Epithelial cell of alveolus of lung (primary cell): Measurements from ENCODE around the gene CPNE6. TPM values are rescaled to one million over a fixed set of nuclear protein-coding genes. Genes with fewer than 3 reads are reported as not detected.

Experiments
- total RNA-seq: library from RNA; depleted of rRNA; stranded (reverse); fragments of >200 nt; gene quantifications from 2 replicates; pipeline ENCODE4 v1.2.1, GENCODE V29; 2015

Gene CPNE6
- not detected in 2 replicates for total RNA-seq

DNA sequence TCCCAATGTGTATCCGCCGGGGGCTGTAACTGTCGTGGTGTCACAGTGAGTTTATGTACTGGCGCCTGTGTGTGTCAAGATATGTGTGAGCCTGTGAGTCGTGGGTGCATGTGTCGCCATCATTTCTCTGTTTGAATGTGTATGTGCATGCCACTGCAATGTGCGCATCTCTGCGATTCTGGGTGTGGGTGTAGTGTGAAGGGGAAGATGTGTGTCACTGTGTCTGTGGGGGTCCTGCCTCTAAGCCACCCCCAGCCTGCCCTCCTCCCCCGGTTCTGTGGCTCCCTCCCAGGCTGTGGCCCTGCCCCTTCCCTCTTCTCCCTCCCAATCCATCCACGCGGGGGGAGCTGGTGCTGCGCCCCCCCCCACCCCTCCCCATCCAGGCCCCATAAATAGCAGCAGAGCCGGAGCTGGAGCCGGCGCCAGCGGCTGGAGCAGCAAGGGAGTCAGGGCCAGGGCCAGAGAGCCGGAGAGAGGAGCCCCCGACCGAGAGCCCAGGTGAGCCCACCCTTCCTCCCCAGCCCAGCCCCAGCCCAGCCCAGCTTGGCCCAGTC is at the start of gene CPNE6:
Gene CPNE6 (plus strand): TSS at position 419 of the 554 bp plus-strand sequence. CDS start 1,375 bp downstream, outside the sequence.

DNA sequence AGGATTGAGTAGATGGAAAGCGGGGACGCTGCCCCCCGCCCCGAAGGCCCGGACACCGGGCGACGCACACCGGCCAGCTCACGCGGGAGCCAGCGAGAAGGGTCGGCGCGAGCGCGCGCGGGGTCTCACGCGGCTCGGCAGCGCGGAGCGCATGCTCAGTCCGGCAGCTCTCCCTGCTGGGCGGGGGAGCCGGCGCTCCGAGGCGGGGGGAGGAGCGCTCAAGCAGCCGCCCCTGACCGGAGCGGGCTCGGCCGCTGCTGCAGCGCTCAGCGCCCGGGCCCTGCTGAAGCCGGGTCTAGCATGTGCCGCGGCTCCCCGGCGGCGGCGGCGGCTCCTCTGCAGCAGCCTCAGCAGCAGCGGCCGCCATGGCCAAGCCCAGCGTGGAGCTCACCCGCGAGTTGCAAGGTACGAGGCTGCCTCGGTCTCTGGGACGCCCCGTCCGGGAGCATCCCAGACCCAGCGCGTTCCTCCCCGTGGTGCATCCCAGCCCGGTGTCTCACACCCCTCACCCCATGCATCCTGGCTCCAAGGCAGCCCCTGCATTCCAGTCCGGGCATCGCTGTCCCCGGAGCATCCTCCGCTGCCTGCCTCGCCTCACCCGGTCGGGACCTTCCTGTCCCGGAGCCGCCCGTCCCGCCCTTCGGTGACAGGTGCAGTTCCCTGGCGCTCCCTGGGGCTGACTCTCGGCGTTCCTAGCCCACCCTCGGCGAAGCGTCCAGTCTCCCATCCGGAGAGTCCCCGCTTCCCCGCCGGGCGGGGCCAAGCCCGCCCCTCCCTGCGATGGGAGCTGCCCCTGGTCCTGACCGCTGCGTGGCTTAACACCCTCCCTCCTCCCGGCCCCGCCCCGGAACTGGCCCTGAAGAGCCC is 19.3 kb upstream of the CPNE6 start, which contains the start of gene CARMIL3:
Gene CARMIL3 (plus strand): TSS at position 221 of the 867 bp plus-strand sequence. CDS start 145 bp downstream, at position 366.

DNA sequence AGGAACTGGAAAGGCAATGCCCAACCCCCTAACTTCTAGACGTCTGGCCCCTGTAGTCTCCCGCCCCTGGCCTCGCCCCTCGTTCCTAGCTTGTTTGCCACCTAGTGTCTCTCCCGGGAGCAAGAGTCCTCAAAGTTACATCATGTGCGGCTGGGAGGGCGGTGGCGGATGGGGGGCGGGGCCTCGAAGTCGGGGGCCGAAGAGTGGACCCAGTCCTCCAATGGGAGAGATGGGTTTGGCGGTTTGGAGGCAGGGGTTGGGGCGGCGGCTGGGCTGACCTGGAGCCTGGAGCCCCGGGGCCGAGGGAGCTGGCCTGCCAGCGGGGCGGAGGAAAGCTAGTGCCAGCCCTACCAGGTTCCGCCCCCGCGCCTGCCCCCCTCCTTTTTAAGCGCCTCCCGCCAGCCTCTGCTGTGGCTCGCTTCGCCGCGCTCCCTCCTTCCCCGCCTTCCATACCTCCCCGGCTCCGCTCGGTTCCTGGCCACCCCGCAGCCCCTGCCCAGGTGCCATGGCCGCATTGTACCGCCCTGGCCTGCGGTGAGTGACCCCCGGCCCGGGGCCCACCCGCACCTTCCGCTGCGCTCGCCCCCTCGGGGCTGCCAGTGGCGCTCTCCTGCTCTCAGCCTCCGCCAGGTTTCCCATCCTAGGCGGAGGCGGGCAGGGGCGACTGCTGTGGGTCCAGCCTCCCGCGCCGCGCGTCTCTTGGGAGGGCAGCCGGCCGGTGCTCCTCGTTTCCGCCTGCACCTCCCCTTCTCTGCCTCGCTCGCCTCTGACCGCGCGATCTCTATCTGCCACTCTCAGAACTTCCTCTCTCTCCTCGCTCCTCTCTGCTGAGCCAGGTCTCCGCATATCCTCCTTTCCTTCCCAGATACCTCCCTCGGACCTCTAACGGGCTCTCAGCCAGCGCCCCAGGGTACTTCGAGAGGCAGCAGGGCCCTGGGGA is 22.8 kb downstream of the CPNE6 start, which contains the start of gene PCK2:
Gene PCK2 (plus strand): TSS at position 411 of the 940 bp plus-strand sequence. CDS start 95 bp downstream, at position 506.

DNA sequence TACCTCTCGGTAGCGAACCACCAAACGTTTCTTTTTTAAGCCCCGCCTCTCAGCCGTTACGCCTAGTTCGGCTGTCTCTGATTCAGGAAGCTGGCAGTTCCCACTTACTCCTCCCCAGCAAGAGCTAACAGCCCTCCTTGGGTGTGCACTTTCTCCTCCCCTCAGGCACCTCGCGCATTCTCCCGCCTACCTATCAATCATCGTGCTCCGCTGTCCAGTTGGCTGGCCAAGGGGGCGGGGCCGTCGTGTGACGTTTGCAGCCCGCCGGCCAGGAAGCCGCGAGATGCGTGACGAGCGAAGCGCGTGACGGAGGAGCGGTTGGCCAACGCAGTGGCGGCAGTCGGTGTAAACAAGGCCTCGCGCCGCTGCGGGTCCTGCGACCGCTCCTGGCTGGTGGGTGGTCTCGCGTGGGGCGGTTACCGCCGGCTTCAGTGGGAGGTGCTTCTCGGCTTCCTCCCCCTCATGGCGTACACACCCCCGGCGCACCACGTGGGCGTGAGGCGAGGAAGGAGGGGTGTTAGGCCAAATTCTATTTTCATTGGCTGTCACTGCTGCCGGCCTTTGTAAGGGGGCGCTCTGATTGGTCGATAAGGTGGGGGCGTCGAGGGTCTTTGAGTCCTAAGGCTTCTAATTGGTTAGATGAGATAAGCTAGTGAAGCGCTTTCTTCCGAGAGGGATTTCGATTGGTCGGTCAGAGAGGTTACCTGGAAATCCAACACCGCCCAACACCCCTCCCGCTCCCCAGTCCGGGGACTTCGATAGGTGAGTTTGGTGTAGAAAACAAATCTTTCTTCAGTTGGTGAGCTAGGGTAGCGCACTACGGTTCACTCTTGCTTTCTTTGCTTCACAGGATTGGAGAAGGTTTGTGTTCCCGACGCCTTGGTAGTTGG is 43.4 kb downstream of the CPNE6 start, which contains the start of the genes DCAF11 and NRL:
Gene DCAF11 (plus strand): TSS at position 246 of the 890 bp plus-strand sequence. CDS start 818 bp downstream, outside the sequence.
Gene NRL (minus strand): TSS at position 418 of the 890 bp plus-strand sequence. CDS start 32,101 bp downstream, outside the sequence.

Other genes starting within 250 kb of the CPNE6 start
- 41.5 and 50.0 TPM in 2 replicates for gene DHRS4, start 117.8 kb upstream of the CPNE6 start, total RNA-seq
- gene DHRS4L2, start 82.6 kb upstream of the CPNE6 start, total RNA-seq = 10.7 and 14.2 TPM in 2 replicates
- gene CARMIL3, start 19.6 kb upstream of the CPNE6 start, total RNA-seq = 0.64 TPM in 1 of 2 replicates, not detected in the other
- gene PCK2, start 22.7 kb downstream of the CPNE6 start, total RNA-seq = 19.4 and 71.2 TPM in 2 replicates
- 21.0 and 34.9 TPM in 2 replicates for gene DCAF11, start 43.2 kb downstream of the CPNE6 start, total RNA-seq
- 1.0 and 3.0 TPM in 2 replicates for gene NRL, start 43.4 kb downstream of the CPNE6 start, total RNA-seq
- 0.80 TPM in 1 of 2 replicates, not detected in the other for gene FITM1, start 59.1 kb downstream of the CPNE6 start, total RNA-seq
- 145 and 188 TPM in 2 replicates for gene PSME1, start 64.6 kb downstream of the CPNE6 start, total RNA-seq
- 25.0 and 26.4 TPM in 2 replicates for gene EMC9, start 70.0 kb downstream of the CPNE6 start, total RNA-seq
- 28.7 and 159 TPM in 2 replicates for gene PSME2, start 75.0 kb downstream of the CPNE6 start, total RNA-seq
- 37.0 and 77.7 TPM in 2 replicates for gene RNF31, start 75.9 kb downstream of the CPNE6 start, total RNA-seq
- 44.6 and 54.7 TPM in 2 replicates for gene IRF9, start 89.7 kb downstream of the CPNE6 start, total RNA-seq
- gene REC8, start 100.5 kb downstream of the CPNE6 start, total RNA-seq = 2.2 and 28.7 TPM in 2 replicates
- 24.0 and 41.4 TPM in 2 replicates for gene IPO4, start 117.3 kb downstream of the CPNE6 start, total RNA-seq
- 67.5 and 79.2 TPM in 2 replicates for gene TM9SF1, start 123.9 kb downstream of the CPNE6 start, total RNA-seq
- 0.13 TPM in 1 of 2 replicates, not detected in the other for gene TSSK4, start 134.1 kb downstream of the CPNE6 start, total RNA-seq
- gene CHMP4A, start 141.9 kb downstream of the CPNE6 start, total RNA-seq = 37.2 and 42.5 TPM in 2 replicates
- 18.0 and 22.0 TPM in 2 replicates for gene MDP1, start 144.5 kb downstream of the CPNE6 start, total RNA-seq
- gene NEDD8, start 160.8 kb downstream of the CPNE6 start, total RNA-seq = 189 and 190 TPM in 2 replicates
- gene GMPR2, start 161.4 kb downstream of the CPNE6 start, total RNA-seq = 60.1 and 72.7 TPM in 2 replicates
- 47.3 and 57.3 TPM in 2 replicates for gene TINF2, start 171.1 kb downstream of the CPNE6 start, total RNA-seq
- 0.52 and 1.8 TPM in 2 replicates for gene TGM1, start 191.6 kb downstream of the CPNE6 start, total RNA-seq
- gene RABGGTA, start 200.0 kb downstream of the CPNE6 start, total RNA-seq = 19.6 and 28.6 TPM in 2 replicates
- gene DHRS1, start 228.2 kb downstream of the CPNE6 start, total RNA-seq = 17.3 and 21.1 TPM in 2 replicates
- 18.2 and 18.6 TPM in 2 replicates for gene NOP9, start 228.3 kb downstream of the CPNE6 start, total RNA-seq
- 0.16 and 1.9 TPM in 2 replicates for gene CIDEB, start 236.4 kb downstream of the CPNE6 start, total RNA-seq
- gene LTB4R2, start 238.6 kb downstream of the CPNE6 start, total RNA-seq = 1.2 and 2.3 TPM in 2 replicates
- 0.91 and 2.1 TPM in 2 replicates for gene LTB4R, start 239.9 kb downstream of the CPNE6 start, total RNA-seq